ENCODE results near the gene FHIP1B. TPM values are rescaled to one million over a fixed set of nuclear protein-coding genes. Genes with fewer than 3 reads are reported as not detected.

The FHIP1B gene
- total RNA-seq, 1 experiment from 2014 or later = 32.1 TPM

GRCh38 chr11:6271598-6271997, 37.2 kb upstream of the FHIP1B start:
- ChIA-PET CTCF (no interaction called here), POLR2A (no interaction called here), RAD21 (ENCODE audit: low non-redundant PET in 1 of 2, low total read pairs in 2 of 2, uncharacterized antibody in 2 of 2, unreplicated experiment in 2 of 2) (no interaction called here)
- Histone ChIP-seq H3K9me2 (ENCODE audit: insufficient read depth) (no peaks in the 10 kb centered on the region), H4K20me1 (ENCODE audit: insufficient read depth) (no peaks in the 10 kb centered on the region), H3K27me3 (ENCODE audit: insufficient read depth, low read length) (peaks cover 2% of the 10 kb centered on the region; the same call in 1 of the 2 replicates), H3K9ac (ENCODE audit: low read length) (no peak overlapping the region), H3K4me3 (replicated peaks in 1 of 2; ENCODE audit: low read depth in 1 of 2, low read length in 2 of 2) (no peak overlapping the region), H3K79me2 (ENCODE audit: insufficient read depth, low read length) (no peaks in the 10 kb centered on the region), H2AFZ (ENCODE audit: low read depth, low read length, poor library complexity, severe bottlenecking) (no peak overlapping the region), H3K9me3 (ENCODE audit: control insufficient read depth in 1 of 2, insufficient read depth in 1 of 2, low read depth in 1 of 2, low read length in 2 of 2) (no peaks in the 10 kb centered on the region), H3K4me2 (ENCODE audit: low read length) (no peak overlapping the region), H3K4me1 (ENCODE audit: control insufficient read depth in 1 of 2, insufficient read depth in 2 of 2, low read length in 2 of 2) (no peaks in the 10 kb centered on the region), H3K36me3 (ENCODE audit: control insufficient read depth in 1 of 2, insufficient read depth in 2 of 2, low read length in 2 of 2) (no peaks in the 10 kb centered on the region), H3K27ac (ENCODE audit: low read depth, low read length) (no peak overlapping the region)
- no peak for TF ChIP-seq ZFX (IDR thresholded peaks at IDR 0.05)
- no peak for TF ChIP-seq EZH2 (IDR thresholded peaks at IDR 0.05)
- no peak for TF ChIP-seq SRF (IDR thresholded peaks at IDR 0.05; ENCODE audit: low read depth)
- no peak for TF ChIP-seq CBX3 (IDR thresholded peaks at IDR 0.05; ENCODE audit: low read depth)
- TF ChIP-seq RAD21 (IDR thresholded peaks at IDR 0.05; ENCODE audit: low read depth) = no peak
- TF ChIP-seq EZH2phosphoT487 (IDR thresholded peaks at IDR 0.05; ENCODE audit: borderline replicate concordance) = no peak
- TF ChIP-seq ZBTB33 (IDR thresholded peaks at IDR 0.05; ENCODE audit: extremely low read depth, insufficient replicate concordance, low read length) = no peak
- TF ChIP-seq ELF1 (IDR thresholded peaks at IDR 0.05; ENCODE audit: borderline replicate concordance, low read depth) = no peak
- TF ChIP-seq POLR2AphosphoS5 (IDR thresholded peaks at IDR 0.05; ENCODE audit: low read depth, low read length) = no peak
- TF ChIP-seq POLR2A (IDR thresholded peaks at IDR 0.05; ENCODE audit: borderline replicate concordance, extremely low read depth, insufficient read depth, insufficient read length) = no peak
- no peak for TF ChIP-seq MAX (IDR thresholded peaks at IDR 0.05)
- no peak for TF ChIP-seq EGR1 (IDR thresholded peaks at IDR 0.05; ENCODE audit: low read depth)
- no peak for TF ChIP-seq REST (IDR thresholded peaks at IDR 0.05; ENCODE audit: low read depth)
- no peak for TF ChIP-seq FOSL1 (IDR thresholded peaks at IDR 0.05; ENCODE audit: low read depth)
- no peak for TF ChIP-seq CTCF (IDR thresholded peaks at IDR 0.05 in 2 of 3, conservative IDR thresholded peaks at IDR 0.05 in 1 of 3; ENCODE audit: borderline replicate concordance in 1 of 3, insufficient read depth in 1 of 3, low read depth in 2 of 3, low read length in 2 of 3)
- TF ChIP-seq YY1 (IDR thresholded peaks at IDR 0.05; ENCODE audit: extremely low read depth, insufficient replicate concordance, low read depth, low read length) = no peak
- TF ChIP-seq TCF7L2 (IDR thresholded peaks at IDR 0.05; ENCODE audit: borderline replicate concordance, extremely low read depth, insufficient read depth, insufficient read length) = no peak
- no peak for TF ChIP-seq SP1 (IDR thresholded peaks at IDR 0.05; ENCODE audit: low read depth)
- no TSS peak for BruUV-seq (replicated peaks)
- DNase-seq (ENCODE audit: low read depth, low spot score) (no peak), ATAC-seq (no peak)
- intact Hi-C loops (cut with micrococcal nuclease) = no loop called here

Measured in HCT116 (cell line).